Dermis blood vessel endothelial cell (primary cell): ENCODE data around the gene PAK1IP1. TPM values are rescaled to one million over a fixed set of nuclear protein-coding genes. Genes with fewer than 3 reads are reported as not detected.
"Not testable (repeated sequence)": the region's sequence is repeated elsewhere in the genome, so short reads cannot be mapped to it uniquely, and the experiment has no call there.

Experiments
- DNase-seq: peaks from one replicate; pipeline ENCODE4 v3.0.0; 2010
- total RNA-seq: library from RNA; depleted of rRNA; stranded (reverse); fragments of >200 nt; gene quantifications from 2 replicates; pipeline ENCODE4 v1.2.3, GENCODE V29; 2014

PAK1IP1 gene
- total RNA-seq, 1 donor from 2014 or later, result 11.2 TPM

DNA sequence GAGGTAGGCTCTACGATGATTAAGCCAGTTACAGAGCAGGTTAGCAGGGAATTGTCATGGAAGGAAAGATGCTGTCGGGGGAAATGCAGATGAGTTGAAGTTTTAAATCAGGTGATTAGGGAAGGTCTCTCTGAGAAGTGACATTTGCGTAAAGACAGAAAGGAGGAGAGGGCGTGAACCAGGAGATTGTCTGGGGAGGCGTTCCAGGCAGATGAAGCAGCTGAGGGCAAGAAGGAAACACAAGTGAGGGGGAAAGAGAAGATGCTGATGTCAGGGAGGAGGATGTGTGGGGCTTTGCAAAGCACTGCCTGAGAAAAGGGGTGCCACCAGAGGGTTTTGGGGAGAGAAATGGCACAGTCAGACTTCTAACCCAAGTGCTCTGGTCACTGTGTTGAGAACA, 50.3 kb downstream of the PAK1IP1 start:
- DNase-seq, result no peak

DNA sequence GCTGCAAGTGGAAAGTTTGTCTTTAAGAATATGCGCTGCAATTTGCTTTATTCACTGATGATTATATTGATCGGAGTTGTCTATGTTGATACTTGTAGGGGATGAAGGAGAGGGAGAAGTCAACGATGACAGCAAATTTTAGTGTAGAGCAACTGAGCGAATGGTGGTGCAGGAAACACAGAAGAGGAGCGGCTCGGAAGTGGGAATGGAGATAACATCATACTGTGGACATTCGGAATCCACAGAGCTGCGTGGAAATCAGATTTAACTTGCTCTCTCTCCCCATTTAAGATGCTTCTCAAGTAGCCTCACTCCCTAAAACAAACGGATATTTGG, 52.1 kb downstream of the PAK1IP1 start:
- no peak for DNase-seq

GRCh38 chr6:10747251-10747972, 52.6 kb downstream of the PAK1IP1 start, which contains the start of gene TMEM14B:
Gene TMEM14B (plus strand): TSS chr6:10747805. CDS start chr6:10749246, 1,441 bp downstream.
- peak; percentile 98 for DNase-seq

GRCh38 chr6:10749734-10750133, 55.0 kb downstream of the PAK1IP1 start:
- DNase-seq, result no peak

DNA sequence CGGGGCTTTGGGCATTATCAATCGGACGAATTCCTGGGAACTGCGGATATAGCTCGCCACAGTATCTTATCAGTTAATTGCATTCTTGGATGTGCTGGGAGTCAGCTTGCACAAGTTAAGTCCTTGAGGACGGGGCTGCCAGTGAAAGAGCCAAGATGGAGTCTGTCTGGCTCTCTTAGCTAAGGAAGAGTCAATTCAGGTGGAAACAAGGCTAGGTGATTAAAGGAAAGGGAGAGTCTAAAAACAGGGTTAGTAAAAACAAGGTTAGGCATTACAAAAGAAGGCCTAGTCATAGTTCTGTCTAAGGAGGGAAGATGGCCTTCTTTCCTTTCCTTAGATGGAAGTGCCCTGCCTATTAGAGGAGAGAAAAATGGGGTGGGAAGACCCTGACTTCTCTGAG, 55.8 kb downstream of the PAK1IP1 start:
- DNase-seq, result not testable (repeated sequence)

- not testable (repeated sequence) for DNase-seq
Observed at GRCh38 chr6:10751757-10752156, 57.0 kb downstream of the PAK1IP1 start.

DNA sequence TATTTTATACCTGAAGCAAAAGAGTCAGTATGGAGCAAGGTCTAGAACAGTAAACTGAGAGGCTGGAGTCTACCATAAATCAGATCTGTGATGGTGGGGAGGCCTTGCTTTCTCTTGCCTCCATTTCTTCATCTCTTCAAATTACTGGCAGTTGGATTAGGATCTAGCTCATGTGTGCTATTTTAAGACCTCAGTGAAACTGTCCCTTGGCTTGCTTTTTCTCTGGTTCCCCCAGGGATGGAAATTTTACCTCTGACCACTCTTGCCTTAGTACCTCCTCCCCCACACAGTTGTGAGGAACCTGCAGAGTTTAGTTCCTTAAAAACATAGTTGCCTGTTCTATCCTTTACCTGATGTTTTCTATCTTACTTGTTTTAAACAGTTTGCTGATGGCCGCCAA, 61.3 kb downstream of the PAK1IP1 start:
- DNase-seq, result no peak

Other genes with a start within 250 kb of the PAK1IP1 start
- 42.2 and 53.9 TPM in 2 replicates for gene GCNT2, start 173.6 kb upstream of the PAK1IP1 start, total RNA-seq
- gene C6orf52, start 356 bp upstream of the PAK1IP1 start, total RNA-seq, result 0.42 TPM in 1 of 2 replicates, not detected in the other
- gene TMEM14C, start 28.1 kb downstream of the PAK1IP1 start, total RNA-seq, result 61.8 and 117 TPM in 2 replicates
- 47.7 and 69.6 TPM in 2 replicates for gene TMEM14B, start 52.8 kb downstream of the PAK1IP1 start, total RNA-seq
- gene MAK, start 143.6 kb downstream of the PAK1IP1 start, total RNA-seq, result under 0.01 and 0.09 TPM in 2 replicates
- not detected in 2 replicates for gene GCM2, start 187.1 kb downstream of the PAK1IP1 start, total RNA-seq
- 0.17 TPM in 1 of 2 replicates, not detected in the other for gene SYCP2L, start 192.1 kb downstream of the PAK1IP1 start, total RNA-seq